ENCODE measurements around the gene CRLF1. TPM values are rescaled to one million over a fixed set of nuclear protein-coding genes. Genes with fewer than 3 reads are reported as not detected.
"Not testable (repeated sequence)": the region's sequence is repeated elsewhere in the genome, so short reads cannot be mapped to it uniquely, and the experiment has no call there.

The CRLF1 gene
- polyA plus RNA-seq, 1 donor = 3.4 TPM

DNA sequence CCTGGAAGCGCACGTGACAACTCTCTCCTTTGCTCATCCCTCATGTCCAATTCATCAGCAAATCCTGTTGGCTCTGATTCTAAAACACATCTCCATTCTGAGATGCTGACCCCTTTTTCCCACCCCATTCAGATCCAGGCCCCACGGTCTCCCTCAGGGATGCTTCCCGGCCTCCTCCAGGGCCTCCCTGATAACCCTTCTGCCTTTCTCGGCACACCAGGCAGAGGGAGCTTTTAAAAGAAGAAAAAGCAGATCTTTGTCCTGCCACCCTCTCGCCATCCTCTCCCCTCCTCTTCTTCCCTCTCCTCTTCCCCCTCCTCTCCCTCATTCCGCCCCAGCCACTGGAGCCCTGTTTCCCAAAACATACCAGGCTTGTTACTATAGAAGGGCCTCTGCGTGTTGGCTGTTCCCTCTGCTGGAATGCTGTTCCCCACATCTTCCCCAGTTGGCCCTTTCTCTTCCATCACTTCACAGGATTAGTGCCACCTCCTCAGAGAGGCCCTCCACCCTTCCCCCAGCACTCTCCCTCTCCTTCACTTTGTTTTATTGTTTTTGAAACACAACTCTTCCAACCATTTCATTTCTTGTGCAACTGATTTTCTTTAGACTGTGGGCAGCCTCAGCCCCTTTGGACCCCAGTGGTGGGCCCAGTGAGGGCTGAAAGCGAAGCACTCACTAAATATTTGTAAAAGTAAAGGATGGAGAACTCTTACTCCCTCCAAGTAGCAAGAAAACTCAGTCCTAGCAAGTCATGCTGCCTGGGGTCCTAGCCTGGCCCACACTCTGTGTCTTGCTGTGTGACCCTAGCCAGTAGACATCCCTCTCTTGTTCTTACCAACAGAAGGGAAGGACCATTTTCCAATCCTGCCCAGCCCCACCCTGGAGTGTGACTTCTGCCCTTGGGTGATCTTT lies 2.5 kb upstream of the CRLF1 start:
- no peak for DNase-seq

GRCh38 chr19:18608102-18608804 lies 1.7 kb upstream of the CRLF1 start:
- DNase-seq = no peak

DNA sequence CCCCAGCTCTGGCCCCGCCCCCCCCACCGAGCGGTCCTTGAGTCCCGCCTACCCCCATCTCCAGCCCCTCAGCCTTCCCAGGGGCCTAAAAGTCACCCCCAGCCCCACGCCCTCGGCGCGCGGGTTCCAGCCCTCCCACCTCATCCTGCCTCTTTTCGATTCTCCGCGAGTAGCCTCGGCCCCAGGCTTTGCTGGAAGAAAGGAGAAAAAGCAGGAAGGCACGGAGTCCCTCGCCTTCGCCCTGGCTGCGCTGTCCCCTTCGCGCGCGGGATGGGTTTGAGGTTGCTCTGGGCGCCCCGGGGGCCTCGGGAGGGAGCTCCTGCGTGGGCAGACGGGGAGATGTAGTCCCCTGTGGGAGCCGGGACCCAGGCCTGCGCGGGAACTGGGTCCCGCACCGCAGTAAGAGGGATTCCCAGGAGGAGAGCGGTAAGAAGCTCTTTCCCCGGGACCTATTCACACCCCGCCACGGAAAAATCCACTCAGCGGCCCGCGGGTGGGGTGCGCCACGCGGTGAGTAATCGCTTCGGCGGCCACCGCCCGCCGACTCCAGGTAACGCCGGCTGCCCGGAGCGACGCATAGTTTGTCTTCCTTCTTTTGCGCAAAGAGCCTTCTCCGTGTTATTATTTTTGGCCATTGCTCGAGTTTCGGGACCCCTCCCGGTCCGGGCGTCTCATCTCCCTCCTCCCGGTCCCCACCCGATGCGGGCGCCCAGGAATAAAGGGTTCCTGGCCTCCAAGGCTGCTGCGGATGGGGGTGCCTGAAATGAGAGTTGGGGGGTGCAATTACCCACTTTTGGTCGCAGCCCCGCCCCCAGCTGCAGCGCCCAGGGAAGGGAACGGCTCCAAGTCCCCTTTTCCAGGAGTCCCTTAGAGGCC lies 865 bp upstream of the CRLF1 start:
- DNase-seq = no peak

DNA sequence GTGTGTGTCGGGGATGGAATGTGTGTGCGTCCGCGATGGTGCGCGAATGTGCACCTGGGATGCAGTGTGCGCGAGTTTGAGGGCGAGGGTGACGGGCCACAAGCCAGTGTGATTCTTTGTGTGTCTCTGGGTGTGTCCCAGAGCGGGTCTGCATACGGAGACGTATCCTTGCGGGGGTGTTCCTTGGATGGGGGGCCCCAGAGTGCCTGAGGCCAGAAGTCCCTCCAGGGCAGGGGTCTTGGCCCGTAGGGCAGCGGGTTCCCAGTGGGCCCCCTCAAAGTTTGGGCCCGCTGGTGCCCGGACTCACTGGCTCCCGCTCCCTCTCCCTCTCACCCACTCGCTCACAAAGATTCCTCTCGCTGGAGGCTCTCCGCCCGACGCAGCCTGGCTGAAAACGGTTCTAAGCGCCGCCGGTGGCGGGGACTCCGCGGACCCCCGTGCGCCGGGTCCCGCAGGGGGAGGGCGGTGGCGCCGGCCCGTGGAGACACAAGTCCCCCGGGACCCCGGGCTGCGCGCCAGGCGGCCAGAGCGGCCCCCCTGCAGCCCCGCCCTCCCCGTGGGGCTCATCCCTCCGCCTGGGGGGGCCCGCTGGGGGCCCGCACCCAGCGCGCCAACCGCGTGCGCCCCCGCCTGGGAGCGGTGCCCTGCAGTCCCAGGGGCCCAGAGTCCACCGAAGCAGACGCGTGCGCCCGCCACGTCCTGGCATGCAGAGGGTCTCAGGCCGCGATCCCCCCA lies 886 bp downstream of the CRLF1 start:
- DNase-seq = no peak

DNA sequence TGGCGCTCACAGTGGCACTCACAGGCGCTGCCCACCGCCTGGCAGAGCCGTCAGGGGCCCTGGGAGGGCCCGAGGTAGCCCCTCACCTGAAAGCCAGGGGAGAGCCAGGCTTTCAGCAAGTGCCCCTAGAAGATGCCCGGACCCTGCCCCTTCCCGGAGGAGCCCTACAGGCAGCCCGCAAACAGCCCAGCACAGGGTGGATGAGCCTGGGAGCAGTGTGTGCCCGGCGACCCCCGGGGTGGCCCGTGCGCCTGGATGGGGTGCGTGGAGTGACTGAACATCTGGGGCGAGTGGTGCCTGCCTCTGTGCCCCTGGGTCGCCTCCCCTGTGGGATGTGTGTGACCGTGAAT lies 1.4 kb downstream of the CRLF1 start:
- no peak for DNase-seq

DNA sequence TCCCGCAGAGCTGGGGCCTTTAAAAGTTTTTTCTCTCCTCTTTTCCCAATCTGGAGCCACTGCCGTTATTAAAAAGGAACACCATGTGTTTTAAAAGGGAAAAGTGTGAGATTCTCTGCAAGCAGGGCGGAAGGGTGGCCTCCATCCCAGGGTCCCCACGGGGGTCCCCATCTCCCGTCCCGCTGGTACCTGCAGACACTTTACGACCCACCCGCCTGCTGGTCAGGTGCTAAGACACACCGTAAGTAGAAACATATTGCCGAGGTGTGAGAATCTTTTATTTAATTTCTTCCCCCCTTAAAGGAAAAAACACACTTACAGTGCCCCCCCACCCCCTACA lies 1.8 kb downstream of the CRLF1 start:
- no peak for DNase-seq

GRCh38 chr19:18603958-18604819 lies 2.4 kb downstream of the CRLF1 start:
- DNase-seq = no peak

DNA sequence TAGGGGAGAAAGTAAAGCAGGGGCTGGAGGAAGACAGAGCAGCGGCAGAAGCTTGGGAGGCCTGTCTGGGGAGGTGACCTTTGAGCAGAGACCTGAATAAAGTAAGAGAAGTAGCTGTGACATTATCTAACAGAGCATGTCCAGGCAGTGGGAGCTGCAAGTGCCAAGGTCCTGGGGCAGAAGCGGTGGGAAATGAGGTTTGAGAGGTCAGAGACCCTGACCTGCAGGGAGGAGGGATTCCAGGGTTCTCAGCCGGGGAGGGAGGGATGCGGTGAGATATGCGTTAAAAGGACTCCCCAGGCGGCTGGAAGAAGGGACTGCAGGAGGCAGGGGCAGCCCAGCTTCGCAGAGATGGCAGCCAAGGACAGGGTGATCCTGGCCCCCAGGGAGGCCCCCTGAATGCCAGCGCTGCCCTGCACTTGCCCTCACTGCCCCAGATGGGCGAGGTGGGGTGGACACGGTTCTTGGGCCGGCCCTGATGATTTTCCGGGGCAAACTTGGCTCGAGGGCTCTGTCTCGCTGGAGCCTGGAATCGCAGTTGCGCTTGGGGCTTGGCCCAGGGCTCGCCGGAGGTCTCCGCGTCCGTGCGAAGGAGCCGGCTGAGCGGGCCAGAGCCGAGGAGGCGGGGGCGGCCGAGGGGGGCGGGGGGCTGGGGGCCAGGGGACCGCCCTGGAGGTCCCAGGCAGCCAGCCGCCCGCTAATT lies 3.2 kb downstream of the CRLF1 start:
- DNase-seq = no peak

DNA sequence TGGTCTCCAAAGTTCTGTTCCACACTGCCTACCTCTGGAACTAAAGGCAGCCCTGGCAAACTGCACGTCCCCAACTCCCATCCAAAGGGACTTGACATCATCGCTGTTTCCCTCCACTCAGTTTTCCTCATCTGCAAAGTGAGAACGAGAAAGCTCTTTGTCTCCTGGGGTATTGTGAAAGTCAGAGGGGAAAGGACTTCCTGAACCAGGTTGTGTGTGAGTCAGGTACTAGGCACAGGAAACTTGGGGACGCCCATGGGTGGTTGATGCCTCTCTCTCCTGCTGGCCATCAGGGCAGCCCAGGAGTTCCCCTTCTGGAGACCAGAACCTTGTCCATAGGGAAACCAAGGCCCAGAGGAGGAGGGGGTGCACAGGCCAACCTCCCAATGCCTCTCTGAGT lies 4.7 kb downstream of the CRLF1 start:
- no peak for DNase-seq

- not testable (repeated sequence) for DNase-seq
Measured at GRCh38 chr19:18600692-18601397, 5.8 kb downstream of the CRLF1 start.

DNA sequence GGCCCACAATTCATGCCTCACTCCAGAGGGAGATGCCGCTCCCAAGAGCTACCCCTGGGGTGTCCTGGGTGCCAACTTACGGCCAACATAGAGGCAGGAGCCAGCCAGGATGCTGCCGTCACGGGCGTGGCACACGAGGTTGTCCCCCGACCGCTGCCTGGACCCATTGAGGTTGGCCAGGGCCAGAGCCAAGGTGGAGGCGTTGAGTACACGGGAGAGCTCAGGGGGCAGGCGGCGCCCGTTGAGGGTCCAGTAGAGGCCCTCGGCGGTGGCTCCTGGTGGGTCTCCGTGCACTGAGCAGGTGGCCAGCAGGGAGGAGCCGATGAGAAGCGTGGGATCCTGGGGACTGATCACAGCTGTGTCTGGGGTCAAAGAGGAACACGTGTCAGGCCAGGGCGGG lies 7.1 kb downstream of the CRLF1 start:
- DNase-seq = no peak

DNA sequence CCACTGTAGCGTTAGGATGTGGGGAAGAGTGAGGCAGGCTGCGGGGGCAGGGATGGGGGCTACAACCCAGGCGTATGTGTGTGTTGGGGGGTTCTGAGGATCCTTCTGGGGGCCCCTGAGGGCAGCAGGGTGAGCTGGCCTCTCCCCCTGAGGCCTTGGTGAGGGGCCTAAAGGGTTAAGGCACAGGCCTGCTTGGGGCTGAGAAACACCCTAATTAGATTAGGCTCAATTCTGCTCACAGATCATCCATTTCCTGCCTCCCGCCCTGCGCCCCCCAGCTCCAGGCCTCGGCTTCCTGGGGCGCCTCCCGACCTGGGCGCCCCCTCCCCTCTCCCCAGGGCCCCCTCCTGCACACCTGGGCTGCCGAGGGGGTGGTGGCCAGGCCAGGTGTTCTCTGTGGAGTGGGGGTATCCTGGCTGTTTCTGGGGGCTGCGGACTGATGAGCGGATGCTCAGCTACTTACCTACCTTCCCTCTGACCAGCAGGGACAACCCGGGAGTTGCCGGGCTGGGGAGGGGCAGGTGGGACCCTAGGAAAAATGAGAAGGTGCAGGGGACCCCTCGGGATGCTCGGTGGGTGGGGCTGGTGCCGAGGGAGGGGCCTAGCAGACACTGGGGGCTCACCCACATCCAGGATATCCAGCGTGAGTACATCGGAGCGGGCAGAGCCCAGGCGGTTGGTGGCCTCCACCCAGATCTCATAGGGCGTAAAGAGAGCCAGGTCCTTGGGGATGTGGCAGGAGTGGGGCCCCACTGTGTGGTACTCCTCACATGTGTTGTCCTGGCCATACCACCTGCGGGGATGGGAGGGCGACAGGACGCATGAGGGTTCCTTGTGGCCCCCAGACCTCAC lies 8.6 kb downstream of the CRLF1 start:
- DNase-seq = no peak

GRCh38 chr19:18596752-18597157 lies 9.8 kb downstream of the CRLF1 start:
- no peak for DNase-seq

DNA sequence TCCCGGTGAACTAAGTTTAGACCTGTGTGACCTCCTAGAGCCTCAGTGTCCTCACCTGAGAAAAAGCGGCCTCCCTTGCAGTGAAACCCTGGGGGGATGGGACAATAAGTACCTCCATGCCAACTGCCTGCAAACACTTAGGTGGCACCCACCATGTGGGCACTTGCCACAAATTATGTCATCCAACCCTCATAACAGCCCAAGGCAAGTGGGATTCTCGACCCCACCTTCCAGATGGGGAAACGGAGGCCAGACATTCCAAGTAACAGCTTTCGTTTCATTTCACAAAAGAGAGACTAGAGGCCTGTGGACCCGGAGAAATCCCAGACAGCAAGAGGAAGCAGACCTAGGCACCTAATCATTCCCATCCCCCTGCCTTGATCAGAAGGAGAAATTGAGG lies 11.1 kb downstream of the CRLF1 start:
- DNase-seq = no peak

GRCh38 chr19:18594824-18595373 lies 11.7 kb downstream of the CRLF1 start:
- no peak for DNase-seq

DNA sequence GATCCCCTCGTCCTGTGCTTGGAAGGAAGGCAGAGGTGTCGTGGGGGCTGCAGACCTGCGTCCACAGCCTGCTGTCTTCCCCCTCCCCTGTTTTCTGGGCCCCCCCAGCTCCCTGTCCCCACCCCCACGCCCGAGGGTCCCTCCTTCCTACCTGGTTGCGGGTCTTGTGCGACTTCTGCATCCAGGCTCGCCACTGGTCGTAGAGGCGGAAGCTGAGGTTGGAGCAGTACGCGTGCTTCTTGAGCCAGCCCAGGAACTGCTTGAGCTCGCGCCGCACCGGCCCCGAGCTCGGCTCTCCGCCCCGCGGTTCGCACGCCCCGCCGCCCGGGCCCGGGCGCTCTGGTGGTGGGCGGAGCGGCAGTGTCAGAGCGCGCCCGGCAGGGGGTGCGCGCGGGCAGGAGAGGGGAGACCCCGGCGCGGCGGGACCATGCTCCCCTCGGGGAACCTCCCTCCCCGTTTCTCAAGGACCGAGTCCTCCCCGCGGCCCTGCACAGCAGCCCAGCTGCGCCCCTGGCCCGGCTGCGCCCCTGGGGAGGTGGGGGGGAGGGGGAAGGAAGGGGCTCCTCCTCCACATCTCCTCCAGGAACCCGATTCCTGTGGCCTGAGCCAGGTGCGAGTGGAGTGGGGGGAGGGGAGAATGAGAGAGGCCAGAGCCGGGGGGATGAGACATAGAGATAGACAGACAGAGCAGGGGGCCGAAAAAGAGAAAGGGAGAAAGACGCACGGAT lies 12.3 kb downstream of the CRLF1 start:
- DNase-seq = peak; percentile 87

- DNase-seq = no peak
Measured at GRCh38 chr19:18593367-18594095, 13.1 kb downstream of the CRLF1 start.

Data from left kidney (tissue), 2 donors.